GM12878 (cell line): Measurements from ENCODE around the gene ZNF618. TPM values are rescaled to one million over a fixed set of nuclear protein-coding genes. Genes with fewer than 3 reads are reported as not detected.

ENCODE experiments used
- ATAC-seq: fragments of 200-7000 bp; cut with Tn5 transposase; 3 replicates; pipeline ENCODE4 v1.9.1; 2020; ENCODE audit warnings: mild to moderate bottlenecking, moderate library complexity
- BruUV-seq: library from RNA; stranded (reverse); fragments of 400-500 nt; replicated peaks from 2 replicates; lab custom pipeline; 2021; lab: Mats Ljungman, UMichigan
- CTCF ChIA-PET: fragments of 300-600 bp; sonication (Branson Sonifier 250); formaldehyde crosslinking; extraction: SDS; loops from one replicate; lab custom pipeline; 2021; ENCODE audit warnings: inconsistent platforms; lab: Yijun Ruan, JAX
- POLR2A ChIA-PET: fragments of 350-600 bp; formaldehyde crosslinking; extraction: SDS; loops from one replicate; lab custom pipeline; 2021; ENCODE audit warnings: inconsistent platforms; lab: Charles Lee
- RAD21 ChIA-PET: fragments of 300-600 bp; sonication (Branson Sonifier 250); formaldehyde crosslinking; loops from one replicate; lab custom pipeline; 2023; ENCODE audit warnings: antibody characterized with exemption; ENCODE audit not compliant: unreplicated experiment; lab: Charles Lee
- SMC1A ChIA-PET: fragments of 300-600 bp; sonication (Branson Sonifier 250); formaldehyde crosslinking; loops from one replicate; lab custom pipeline; 2023; ENCODE audit not compliant: unreplicated experiment, uncharacterized antibody; lab: Charles Lee
- DNase-seq: peaks from one replicate; pipeline ENCODE4 v3.0.0-alpha.2; 2011; ENCODE audit warnings: low read depth, low spot score
- FAIRE-seq: peaks from 3 replicates; lab custom pipeline; 2011; peaks lifted over from hg19 to GRCh38; lab: Jason Lieb, UNC
- H2AFZ ChIP-seq: 2 replicates; pipeline ENCODE4 v1.6.0; 2011; ENCODE audit warnings: low read depth, low read length, control low read depth; ENCODE audit not compliant: control insufficient read depth
- H3K27ac ChIP-seq: 2 replicates; pipeline ENCODE4 v1.5.1; 2011; ENCODE audit warnings: control low read depth; ENCODE audit not compliant: control insufficient read depth, insufficient read depth
- H3K27me3 ChIP-seq, 2 experiments: replicated peaks in 1 of 2; 2 replicates each; pipeline versions ENCODE4 v1.6.0 to v1.6.1; 2011; ENCODE audit warnings: low read length in 1 of 2; ENCODE audit not compliant: control insufficient read depth in 2 of 2, insufficient read depth in 2 of 2
- H3K36me3 ChIP-seq, 2 experiments: 2 replicates each; pipeline ENCODE4 v1.5.1; 2011; ENCODE audit warnings: low read length in 1 of 2; ENCODE audit not compliant: control insufficient read depth in 2 of 2, insufficient read depth in 2 of 2
- H3K4me1 ChIP-seq: 2 replicates; pipeline ENCODE4 v1.6.1; 2011; ENCODE audit warnings: mild to moderate bottlenecking, low read length, moderate library complexity, mixed read lengths; ENCODE audit not compliant: control insufficient read depth, insufficient read depth
- H3K4me2 ChIP-seq: 2 replicates; pipeline ENCODE4 v1.6.0; 2011; ENCODE audit warnings: control low read depth; ENCODE audit not compliant: control insufficient read depth, insufficient read depth
- H3K4me3 ChIP-seq: fragments of 200-600 bp; sonication (generic); 2 replicates; pipeline ENCODE4 v1.5.1; 2016
- H3K79me2 ChIP-seq: 2 replicates; pipeline ENCODE4 v1.6.0; 2011; ENCODE audit warnings: low read length; ENCODE audit not compliant: control insufficient read depth, insufficient read depth
- H3K9ac ChIP-seq: 2 replicates; pipeline ENCODE4 v1.8.0; 2011; ENCODE audit warnings: low read length, control low read depth, mixed read lengths; ENCODE audit not compliant: control insufficient read depth, insufficient read depth
- H3K9me3 ChIP-seq: replicated peaks from 3 replicates; pipeline ENCODE4 v1.5.1; 2011; ENCODE audit warnings: mild to moderate bottlenecking, low read length; ENCODE audit not compliant: control insufficient read depth, insufficient read depth
- H4K20me1 ChIP-seq: 2 replicates; pipeline ENCODE4 v1.6.0; 2011; ENCODE audit not compliant: control insufficient read depth, insufficient read depth
- CEBPB ChIP-seq, 2 experiments: fragments of 150-350 bp in 1 of 2; IDR thresholded peaks; 2 replicates each; pipeline ENCODE4 v1.6.1; 2012 to 2014; ENCODE audit warnings: low read depth in 2 of 2, low read length in 2 of 2, borderline replicate concordance in 1 of 2, inconsistent platforms in 1 of 2
- E2F4 ChIP-seq: IDR thresholded peaks from 2 replicates; pipeline ENCODE4 v1.6.1; 2012; ENCODE audit warnings: low read depth, low read length, improper control_type of control experiment
- MTA3 ChIP-seq: IDR thresholded peaks from 2 replicates; pipeline ENCODE4 v1.6.1; 2012; ENCODE audit warnings: low read length, inconsistent platforms, borderline replicate concordance
- SMAD1 ChIP-seq: fragments of 450-650 bp; IDR thresholded peaks from 2 replicates; pipeline ENCODE4 v1.6.1; 2018; ENCODE audit warnings: mild to moderate bottlenecking, low read depth; ENCODE audit not compliant: partially characterized antibody
- SUPT20H ChIP-seq: IDR thresholded peaks from 2 replicates; pipeline ENCODE4 v1.6.1; 2011; ENCODE audit warnings: low read depth, mild to moderate bottlenecking, low read length, moderate library complexity, borderline replicate concordance; ENCODE audit not compliant: control insufficient read depth
- SUZ12 ChIP-seq: fragments of 200-600 bp; sonication (generic); IDR thresholded peaks from one replicate; pipeline ENCODE4 v1.6.1; 2018; ENCODE audit warnings: antibody characterized with exemption, mild to moderate bottlenecking; ENCODE audit not compliant: unreplicated experiment
- ZBTB40 ChIP-seq: fragments of 450-650 bp; IDR thresholded peaks from 2 replicates; pipeline ENCODE4 v1.6.1; 2016; ENCODE audit warnings: mild to moderate bottlenecking, moderate library complexity, borderline replicate concordance
- WGBS: methylation state at CpG from one replicate; pipeline ENCODE4 v1.1.6; 2016; ENCODE audit warnings: low lambda C conversion rate; ENCODE audit not compliant: insufficient replicate concordance, insufficient coverage; ENCODE audit errors: missing lambda C conversion rate; 5-methylcytosine and 5-hydroxymethylcytosine counted together
- in situ Hi-C: fragments of 300-500 bp; cut with MboI; formaldehyde crosslinking; loops from 9 replicates; pipeline ENCODE4 v1.14.3; 2018; ENCODE audit warnings: mixed read lengths
- intact Hi-C: fragments of 100-400 bp; cut with micrococcal nuclease; formaldehyde crosslinking; loops from one replicate; pipeline ENCODE4 v1.14.2; 2022; ENCODE audit not compliant: unreplicated experiment
- polyA plus RNA-seq, 11 experiments: library from polyadenylated mRNA; depleted of rRNA in 4 of 11; unstranded in 6 of 11; stranded (reverse) in 5 of 11; fragments of >200 nt; fragmentation: Nextera tagmentation in 4 of 11; fragmentation: Illumina TruSeq in 1 of 11; extraction: Ambion mirVana in 4 of 11; extraction: Trizol in 1 of 11; gene quantifications; 1 replicate in 1 of 11; 2 replicates in 10 of 11; pipeline versions ENCODE4 v1.2.1 to v1.2.3, GENCODE V29; 2011 to 2016; ENCODE audit warnings: inconsistent platforms in 2 of 11, missing spikeins in 2 of 11, low read depth in 1 of 11
- total RNA-seq, 4 experiments: library from RNA; depleted of rRNA in 3 of 4; stranded (reverse); fragments of >200 nt in 3 of 4; fragmentation: Illumina TruSeq in 1 of 4; extraction: Trizol in 1 of 4; gene quantifications; 2 replicates each; pipeline versions ENCODE4 v1.2.1 to v1.2.3, GENCODE V29; 2013 to 2021
- TF ChIP-seq, protein P1 (sequence below): fragments of 450-650 bp; IDR thresholded peaks from 2 replicates; pipeline ENCODE4 v1.6.1; 2017; ENCODE audit warnings: mild to moderate bottlenecking

The ZNF618 gene
- total and polyA plus RNA-seq, 10 of the 15 experiments (the other 5 are each of a cell fraction or from before 2014, with no cell fraction given): 0.01 to 0.24 (median 0.06) TPM; not detected in 2

- H4K20me1 ChIP-seq: no peaks in the 10 kb centered on the region
- H3K9ac ChIP-seq: no peak overlapping the region
- H3K79me2 ChIP-seq: no peaks in the 10 kb centered on the region
- no peak for TF ChIP-seq MTA3
- no peak overlapping the region for H3K4me2 ChIP-seq
- WGBS: 31% methylated on average over 3 of the region's 3 CpGs
- ChIA-PET RAD21 (interaction anchor here (0.6 kb wide), 1 partner anchor 266 kb away, joined by 3 read pairs; no protein-coding TSS in a partner anchor), POLR2A (interaction anchor here (0.6 kb wide), 1 partner anchor 13 kb away, joined by 3 read pairs; no protein-coding TSS in a partner anchor), CTCF (no interaction called here), SMC1A (no interaction called here)
- BruUV-seq: no TSS peak
- no peak overlapping the region for H3K4me3 ChIP-seq
- H3K4me1 ChIP-seq: no peaks in the 10 kb centered on the region
- H3K27me3 ChIP-seq: no peaks in the 10 kb centered on the region
- H3K9me3 ChIP-seq: no peaks in the 10 kb centered on the region; the same call in 2 of the 3 replicates
- intact Hi-C loops (no loop called here), in situ Hi-C loops (loop anchor here (25.0 kb wide), 1 partner anchor 563 kb away; the partner anchor contains the start of gene RGS3)
- FAIRE-seq (no peak), ATAC-seq (no peak), DNase-seq (no peak)
- H3K27ac ChIP-seq: no peak overlapping the region
- H3K36me3 ChIP-seq: no peaks in the 10 kb centered on the region
- no peak overlapping the region for H2AFZ ChIP-seq
Observed at GRCh38 chr9:114025196-114025753, 149.2 kb downstream of the ZNF618 start.

- Histone ChIP-seq H3K9ac (no peak overlapping the region), H4K20me1 (no peaks in the 10 kb centered on the region), H3K79me2 (no peaks in the 10 kb centered on the region), H3K36me3 (no peaks in the 10 kb centered on the region), H2AFZ (no peak overlapping the region), H3K4me2 (no peak overlapping the region), H3K27me3 (no peaks in the 10 kb centered on the region), H3K9me3 (no peaks in the 10 kb centered on the region; the same call in 2 of the 3 replicates), H3K27ac (no peak overlapping the region), H3K4me3 (no peak overlapping the region), H3K4me1 (no peaks in the 10 kb centered on the region)
- ChIA-PET SMC1A (no interaction called here), POLR2A (no interaction called here), RAD21 (no interaction called here), CTCF (no interaction called here)
- WGBS: 46% methylated on average over 5 of the region's 5 CpGs
- FAIRE-seq (no peak), DNase-seq (no peak), ATAC-seq (no peak)
- in situ Hi-C loops: loop anchor here (25.0 kb wide), 1 partner anchor 563 kb away; the partner anchor contains the start of gene RGS3
- BruUV-seq: no TSS peak
- intact Hi-C loops: no loop called here
- TF ChIP-seq, protein P1, sequence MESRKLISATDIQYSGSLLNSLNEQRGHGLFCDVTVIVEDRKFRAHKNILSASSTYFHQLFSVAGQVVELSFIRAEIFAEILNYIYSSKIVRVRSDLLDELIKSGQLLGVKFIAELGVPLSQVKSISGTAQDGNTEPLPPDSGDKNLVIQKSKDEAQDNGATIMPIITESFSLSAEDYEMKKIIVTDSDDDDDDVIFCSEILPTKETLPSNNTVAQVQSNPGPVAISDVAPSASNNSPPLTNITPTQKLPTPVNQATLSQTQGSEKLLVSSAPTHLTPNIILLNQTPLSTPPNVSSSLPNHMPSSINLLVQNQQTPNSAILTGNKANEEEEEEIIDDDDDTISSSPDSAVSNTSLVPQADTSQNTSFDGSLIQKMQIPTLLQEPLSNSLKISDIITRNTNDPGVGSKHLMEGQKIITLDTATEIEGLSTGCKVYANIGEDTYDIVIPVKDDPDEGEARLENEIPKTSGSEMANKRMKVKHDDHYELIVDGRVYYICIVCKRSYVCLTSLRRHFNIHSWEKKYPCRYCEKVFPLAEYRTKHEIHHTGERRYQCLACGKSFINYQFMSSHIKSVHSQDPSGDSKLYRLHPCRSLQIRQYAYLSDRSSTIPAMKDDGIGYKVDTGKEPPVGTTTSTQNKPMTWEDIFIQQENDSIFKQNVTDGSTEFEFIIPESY: no peak
- TF ChIP-seq ZBTB40 (no peak), E2F4 (no peak), SUZ12 (no peak), CEBPB (IDR thresholded peaks at IDR 0.05; ENCODE audit: borderline replicate concordance in 1 of 2, low read depth in 2 of 2, low read length in 2 of 2) (no peak), SMAD1 (no peak), SUPT20H (no peak)
Observed at GRCh38 chr9:114025760-114026159, 149.7 kb downstream of the ZNF618 start.
